Esophagus (tissue), 2 donors: ENCODE data around the gene TLDC2. TPM values are rescaled to one million over a fixed set of nuclear protein-coding genes. Genes with fewer than 3 reads are reported as not detected.
"Not testable (repeated sequence)": the region's sequence is repeated elsewhere in the genome, so short reads cannot be mapped to it uniquely, and the experiment has no call there.

Source experiments
- H3K27ac ChIP-seq, 2 donors: one replicate each; pipeline ENCODE4 v1.5.1; 2013; ENCODE audit warnings: low read depth in 2 of 2, mild to moderate bottlenecking in 2 of 2, inconsistent platforms in 1 of 2, low read length in 1 of 2, moderate library complexity in 1 of 2
- H3K27me3 ChIP-seq, 2 donors: one replicate each; pipeline ENCODE4 v1.6.1; 2013; ENCODE audit warnings: low read length in 2 of 2, control low read depth in 1 of 2, mild to moderate bottlenecking in 1 of 2; ENCODE audit not compliant: insufficient read depth in 2 of 2, control insufficient read depth in 1 of 2
- H3K36me3 ChIP-seq, 2 donors: one replicate each; pipeline ENCODE4 v1.6.1; 2013; ENCODE audit warnings: low read length in 1 of 2; ENCODE audit not compliant: control insufficient read depth in 2 of 2, insufficient read depth in 2 of 2
- H3K4me1 ChIP-seq, 2 donors: one replicate each; pipeline ENCODE4 v1.6.1; 2013; ENCODE audit warnings: low read length in 1 of 2; ENCODE audit not compliant: control insufficient read depth in 2 of 2, insufficient read depth in 2 of 2
- H3K4me3 ChIP-seq, 2 donors: one replicate each; pipeline ENCODE4 v1.5.1; 2013; ENCODE audit warnings: low read length in 2 of 2, mild to moderate bottlenecking in 2 of 2, low read depth in 1 of 2, moderate library complexity in 1 of 2
- H3K9me3 ChIP-seq, 2 donors: one replicate each; pipeline ENCODE4 v1.6.1; 2013; ENCODE audit warnings: mild to moderate bottlenecking in 2 of 2, low read depth in 1 of 2, low read length in 1 of 2, moderate library complexity in 1 of 2; ENCODE audit not compliant: control insufficient read depth in 2 of 2, insufficient read depth in 1 of 2
- WGBS, 2 donors: extraction: QIAGEN DNeasy Blood & Tissue Kit; methylation state at CpG; one replicate each; pipeline ENCODE4 v1.1.7; 2013; 5-methylcytosine and 5-hydroxymethylcytosine counted together
- polyA plus RNA-seq, 2 donors: library from polyadenylated mRNA; stranded (reverse); fragments of 200-250 nt; gene quantifications; one replicate each; pipeline ENCODE4 v1.2.3, GENCODE V29; 2013
- donor health status: healthy with polysubstance abuse.
- donor health status: Bipolar disorder and iron deficiency.

Gene TLDC2
- polyA plus RNA-seq, 2 donors = 0.16 to 0.29 TPM

DNA sequence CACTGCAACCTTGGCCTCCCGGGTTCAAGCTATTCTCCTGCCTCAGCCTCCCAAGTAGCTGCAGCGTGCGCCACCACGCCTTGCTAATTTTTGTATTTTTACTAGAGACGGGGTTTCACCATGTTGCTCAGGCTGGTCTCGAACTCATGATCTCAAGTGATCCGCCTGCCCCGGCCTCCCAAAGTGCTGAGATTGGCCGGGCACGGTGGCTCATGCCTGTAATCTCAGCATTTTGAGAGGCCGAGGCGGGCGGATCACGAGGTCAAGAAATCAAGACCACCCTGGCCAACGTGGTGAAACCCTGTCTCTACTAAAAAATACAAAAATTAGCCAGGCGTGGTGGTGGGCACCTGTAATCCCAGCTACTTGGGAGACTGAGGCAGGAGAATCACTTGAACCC lies 57.6 kb downstream of the TLDC2 start:
- not testable (repeated sequence) for H3K27me3 ChIP-seq, H3K9me3 ChIP-seq, H3K4me1 ChIP-seq, H3K36me3 ChIP-seq, H3K27ac ChIP-seq, H3K4me3 ChIP-seq
- 95 to 97% methylated on average over 16 of the region's 16 CpGs for WGBS, 2 donors

GRCh38 chr20:36936341-36936740 lies 60.4 kb downstream of the TLDC2 start:
- Histone ChIP-seq H3K27ac (peak overlapping the region in 1 of 2 donors; percentile 33), H3K36me3 (no peaks in the 10 kb centered on the region), H3K4me3 (no peak overlapping the region), H3K9me3 (no peaks in the 10 kb centered on the region), H3K4me1 (no peaks in the 10 kb centered on the region), H3K27me3 (no peaks in the 10 kb centered on the region)
- 89 to 94% methylated on average over 8 of the region's 8 CpGs for WGBS, 2 donors

GRCh38 chr20:36936761-36937401 lies 60.9 kb downstream of the TLDC2 start:
- not testable (repeated sequence) for H3K4me3 ChIP-seq, H3K27me3 ChIP-seq, H3K4me1 ChIP-seq, H3K27ac ChIP-seq, H3K36me3 ChIP-seq, H3K9me3 ChIP-seq
- WGBS, 2 donors = 83 to 91% methylated on average over 9 of the region's 9 CpGs

- no peaks in the 10 kb centered on the region for H3K4me1 ChIP-seq
- no peaks in the 10 kb centered on the region for H3K36me3 ChIP-seq
- H3K4me3 ChIP-seq = no peak overlapping the region
- H3K9me3 ChIP-seq = no peaks in the 10 kb centered on the region
- H3K27me3 ChIP-seq = no peaks in the 10 kb centered on the region
- H3K27ac ChIP-seq = no peak overlapping the region
These were observed 61.4 kb downstream of the TLDC2 start for GRCh38 chr20:36937402-36937770.

DNA sequence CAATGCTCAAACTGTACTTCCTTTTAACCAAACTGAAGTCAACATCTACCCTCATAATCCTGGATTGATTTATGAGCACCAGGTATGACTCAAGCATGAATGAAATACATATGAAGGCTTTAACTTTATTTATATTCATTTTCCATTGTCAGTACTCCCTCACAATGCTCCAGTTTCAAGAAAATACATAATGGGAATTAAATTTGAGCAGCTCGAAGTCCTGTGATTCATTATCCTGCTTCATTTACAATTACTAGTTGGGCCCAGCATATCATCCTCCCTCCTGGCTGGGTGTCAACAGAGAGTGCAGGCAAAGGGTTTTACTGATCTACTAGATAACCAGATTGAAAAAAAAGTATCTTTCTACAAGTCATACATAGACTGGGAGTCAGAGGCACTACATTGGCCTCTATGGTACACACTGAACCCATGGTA lies 65.5 kb downstream of the TLDC2 start:
- Histone ChIP-seq H3K4me1 (no peaks in the 10 kb centered on the region), H3K4me3 (no peak overlapping the region), H3K27ac (peak overlapping the region; percentile 68 to 75), H3K9me3 (no peaks in the 10 kb centered on the region), H3K36me3 (peaks cover 0 to 5% of the 10 kb centered on the region in 2 donors), H3K27me3 (no peaks in the 10 kb centered on the region)
- WGBS, 2 donors = 17 to 27% methylated on average over 1 of the region's 1 CpG

Other genes starting within 250 kb of the TLDC2 start
- under 1 TPM; 0.55 to 0.57 TPM for gene SLA2, start 229.9 kb upstream of the TLDC2 start, polyA plus RNA-seq
- 10 to 100 TPM; 14.6 TPM for gene NDRG3, start 130.0 kb upstream of the TLDC2 start, polyA plus RNA-seq
- 1 to 10 TPM; 7.6 to 9.4 TPM for gene DSN1, start 102.4 kb upstream of the TLDC2 start, polyA plus RNA-seq
- 10 to 100 TPM; 25.2 to 29.2 TPM for gene SAMHD1, start 75.6 kb downstream of the TLDC2 start, polyA plus RNA-seq
- gene RBL1, start 219.9 kb downstream of the TLDC2 start, polyA plus RNA-seq = 1 to 10 TPM; 2.0 to 2.5 TPM